ENCODE data around the gene PTPRG.

DNA sequence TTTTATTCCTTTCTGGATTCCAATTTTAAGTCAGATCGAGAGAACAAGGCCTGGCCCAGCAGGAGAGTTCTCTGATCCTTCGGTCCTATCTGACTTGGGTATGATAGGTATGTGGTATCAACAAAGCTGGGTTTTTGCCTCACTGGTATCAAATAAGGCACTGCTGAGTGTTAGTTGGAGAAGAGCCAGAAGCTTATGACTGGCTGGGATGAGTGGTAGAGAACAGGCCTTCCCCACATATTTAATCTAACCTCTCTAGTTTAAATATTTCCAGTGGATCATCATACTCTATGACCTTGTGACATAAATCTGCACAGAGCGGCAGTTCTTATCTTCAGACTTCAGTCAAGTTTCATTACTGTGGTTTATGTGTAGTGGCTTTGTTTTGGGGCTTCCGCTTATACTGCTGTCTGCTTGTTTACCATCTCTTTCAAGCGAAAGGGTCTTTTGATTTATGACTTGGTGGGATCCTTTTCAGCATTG, 164.5 kb downstream of the PTPRG start:
- TF ChIP-seq RXRA (CRISPR knock-in tag; IDR thresholded peaks at IDR 0.05) = no peak
- TF ChIP-seq CHD4 (IDR thresholded peaks at IDR 0.05; ENCODE audit: borderline replicate concordance, low read length) = no peak
- no peak for TF ChIP-seq POLR2A (IDR thresholded peaks at IDR 0.05; ENCODE audit: insufficient read depth in 1 of 2, low read depth in 2 of 2, low read length in 2 of 2)
- no peak for TF ChIP-seq ZNF644 (CRISPR knock-in tag; IDR thresholded peaks at IDR 0.05; ENCODE audit: low read depth)
- no peak for TF ChIP-seq FIP1L1 (IDR thresholded peaks at IDR 0.05; ENCODE audit: borderline replicate concordance, insufficient read depth, low read depth, low read length)
- TF ChIP-seq ZSCAN12 (CRISPR knock-in tag; IDR thresholded peaks at IDR 0.05) = no peak
- TF ChIP-seq CENPX (CRISPR knock-in tag; IDR thresholded peaks at IDR 0.05) = no peak
- TF ChIP-seq, protein P1, sequence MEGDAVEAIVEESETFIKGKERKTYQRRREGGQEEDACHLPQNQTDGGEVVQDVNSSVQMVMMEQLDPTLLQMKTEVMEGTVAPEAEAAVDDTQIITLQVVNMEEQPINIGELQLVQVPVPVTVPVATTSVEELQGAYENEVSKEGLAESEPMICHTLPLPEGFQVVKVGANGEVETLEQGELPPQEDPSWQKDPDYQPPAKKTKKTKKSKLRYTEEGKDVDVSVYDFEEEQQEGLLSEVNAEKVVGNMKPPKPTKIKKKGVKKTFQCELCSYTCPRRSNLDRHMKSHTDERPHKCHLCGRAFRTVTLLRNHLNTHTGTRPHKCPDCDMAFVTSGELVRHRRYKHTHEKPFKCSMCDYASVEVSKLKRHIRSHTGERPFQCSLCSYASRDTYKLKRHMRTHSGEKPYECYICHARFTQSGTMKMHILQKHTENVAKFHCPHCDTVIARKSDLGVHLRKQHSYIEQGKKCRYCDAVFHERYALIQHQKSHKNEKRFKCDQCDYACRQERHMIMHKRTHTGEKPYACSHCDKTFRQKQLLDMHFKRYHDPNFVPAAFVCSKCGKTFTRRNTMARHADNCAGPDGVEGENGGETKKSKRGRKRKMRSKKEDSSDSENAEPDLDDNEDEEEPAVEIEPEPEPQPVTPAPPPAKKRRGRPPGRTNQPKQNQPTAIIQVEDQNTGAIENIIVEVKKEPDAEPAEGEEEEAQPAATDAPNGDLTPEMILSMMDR (CRISPR knock-in tag; IDR thresholded peaks at IDR 0.05) = no peak
- TF ChIP-seq, protein P2, sequence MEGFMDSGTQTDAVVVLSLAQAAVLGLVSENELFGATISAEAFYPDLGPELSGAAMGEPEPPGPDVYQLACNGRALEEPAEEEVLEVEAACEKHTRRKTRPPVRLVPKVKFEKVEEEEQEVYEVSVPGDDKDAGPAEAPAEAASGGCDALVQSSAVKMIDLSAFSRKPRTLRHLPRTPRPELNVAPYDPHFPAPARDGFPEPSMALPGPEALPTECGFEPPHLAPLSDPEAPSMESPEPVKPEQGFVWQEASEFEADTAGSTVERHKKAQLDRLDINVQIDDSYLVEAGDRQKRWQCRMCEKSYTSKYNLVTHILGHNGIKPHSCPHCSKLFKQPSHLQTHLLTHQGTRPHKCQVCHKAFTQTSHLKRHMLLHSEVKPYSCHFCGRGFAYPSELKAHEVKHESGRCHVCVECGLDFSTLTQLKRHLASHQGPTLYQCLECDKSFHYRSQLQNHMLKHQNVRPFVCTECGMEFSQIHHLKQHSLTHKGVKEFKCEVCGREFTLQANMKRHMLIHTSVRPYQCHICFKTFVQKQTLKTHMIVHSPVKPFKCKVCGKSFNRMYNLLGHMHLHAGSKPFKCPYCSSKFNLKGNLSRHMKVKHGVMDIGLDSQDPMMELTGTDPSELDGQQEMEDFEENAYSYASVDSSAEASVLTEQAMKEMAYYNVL (CRISPR knock-in tag; IDR thresholded peaks at IDR 0.05; ENCODE audit: borderline replicate concordance) = no peak
- TF ChIP-seq, protein P3, sequence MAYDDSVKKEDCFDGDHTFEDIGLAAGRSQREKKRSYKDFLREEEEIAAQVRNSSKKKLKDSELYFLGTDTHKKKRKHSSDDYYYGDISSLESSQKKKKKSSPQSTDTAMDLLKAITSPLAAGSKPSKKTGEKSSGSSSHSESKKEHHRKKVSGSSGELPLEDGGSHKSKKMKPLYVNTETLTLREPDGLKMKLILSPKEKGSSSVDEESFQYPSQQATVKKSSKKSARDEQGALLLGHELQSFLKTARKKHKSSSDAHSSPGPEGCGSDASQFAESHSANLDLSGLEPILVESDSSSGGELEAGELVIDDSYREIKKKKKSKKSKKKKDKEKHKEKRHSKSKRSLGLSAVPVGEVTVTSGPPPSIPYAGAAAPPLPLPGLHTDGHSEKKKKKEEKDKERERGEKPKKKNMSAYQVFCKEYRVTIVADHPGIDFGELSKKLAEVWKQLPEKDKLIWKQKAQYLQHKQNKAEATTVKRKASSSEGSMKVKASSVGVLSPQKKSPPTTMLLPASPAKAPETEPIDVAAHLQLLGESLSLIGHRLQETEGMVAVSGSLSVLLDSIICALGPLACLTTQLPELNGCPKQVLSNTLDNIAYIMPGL (CRISPR knock-in tag; IDR thresholded peaks at IDR 0.05; ENCODE audit: borderline replicate concordance in 1 of 2, low read depth in 1 of 2) = no peak
- TF ChIP-seq ARNT2 (CRISPR knock-in tag; IDR thresholded peaks at IDR 0.05; ENCODE audit: low read depth) = no peak

Measured in HepG2 (cell line).